Measurements from ENCODE around the gene ADGRV1.

ADGRV1 gene

GRCh38 chr5:90948969-90949368, 390.4 kb downstream of the ADGRV1 start:
- Histone ChIP-seq H3K9ac (ENCODE audit: low read depth, low read length, poor library complexity, severe bottlenecking) (no peak overlapping the region), H3K27me3 (ENCODE audit: insufficient read depth, low read length, poor library complexity, severe bottlenecking) (no peaks in the 10 kb centered on the region), H4K20me1 (ENCODE audit: insufficient read depth, low read length, poor library complexity, severe bottlenecking) (no peaks in the 10 kb centered on the region), H3K4me1 (ENCODE audit: insufficient read depth, low read length, poor library complexity, severe bottlenecking) (no peaks in the 10 kb centered on the region), H3F3A (ENCODE audit: low read depth) (no peaks in the 10 kb centered on the region), H2AFZ (ENCODE audit: low read length) (no peak overlapping the region), H3K4me2 (ENCODE audit: low read depth, low read length, poor library complexity, severe bottlenecking) (no peak overlapping the region), H3K9me3 (ENCODE audit: insufficient read depth, low read depth, low read length) (no peaks in the 10 kb centered on the region), H3K36me3 (ENCODE audit: insufficient read depth, low read length) (no peaks in the 10 kb centered on the region), H3K79me2 (ENCODE audit: insufficient read depth, low read length) (no peaks in the 10 kb centered on the region), H3K4me3 (ENCODE audit: low read length, poor library complexity, severe bottlenecking) (no peak overlapping the region), H3K9me2 (replicated peaks; ENCODE audit: low read depth, low read length) (no peaks in the 10 kb centered on the region)
- TF ChIP-seq EZH2phosphoT487 (IDR thresholded peaks at IDR 0.05; ENCODE audit: borderline replicate concordance), result no peak
- TF ChIP-seq CTCF (conservative IDR thresholded peaks at IDR 0.05; ENCODE audit: low read length), result no peak

DNA sequence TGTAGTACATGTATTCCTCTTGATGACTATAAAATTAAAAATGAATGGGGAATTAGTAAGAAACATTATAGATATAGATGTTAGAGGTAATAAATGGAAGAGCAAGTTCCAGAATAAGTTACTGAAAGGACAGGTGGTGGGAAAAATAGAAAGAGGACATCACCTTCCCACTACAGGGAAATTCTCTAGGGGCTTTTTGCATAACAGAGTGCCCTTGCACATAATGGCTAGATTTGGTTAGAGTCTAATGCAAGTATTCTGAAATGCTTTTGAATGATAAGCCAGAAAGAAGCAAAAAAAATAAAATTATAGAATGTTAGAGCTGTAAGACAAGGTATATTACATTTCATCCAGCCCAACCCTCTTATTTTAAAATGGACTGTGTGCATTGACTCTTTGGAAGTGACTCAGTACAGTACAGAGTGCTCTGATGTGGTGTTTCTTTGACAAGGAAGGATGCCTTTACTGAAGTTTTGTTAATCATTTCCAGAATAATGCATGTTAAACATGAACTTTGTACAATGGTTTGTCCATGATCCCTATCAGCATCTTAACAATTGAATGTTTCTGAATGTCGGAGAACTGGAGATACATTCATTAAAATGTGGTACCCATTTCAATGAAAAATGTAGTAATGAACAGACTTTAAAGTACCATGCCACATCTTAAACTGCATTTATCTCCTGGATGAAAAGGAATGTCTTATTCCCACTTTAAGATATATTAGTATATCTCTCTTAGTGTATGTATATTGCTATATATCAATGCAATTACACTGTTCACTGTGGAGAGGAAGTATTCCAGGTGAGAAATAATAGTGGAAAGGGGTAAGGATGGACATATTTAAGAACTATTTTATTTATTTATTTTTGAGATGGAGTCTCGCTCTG, 391.1 kb downstream of the ADGRV1 start:
- Histone ChIP-seq H3K4me3 (ENCODE audit: low read length, poor library complexity, severe bottlenecking) (no peak overlapping the region), H3K27me3 (ENCODE audit: insufficient read depth, low read length, poor library complexity, severe bottlenecking) (no peaks in the 10 kb centered on the region), H3K79me2 (ENCODE audit: insufficient read depth, low read length) (no peaks in the 10 kb centered on the region), H3K9me3 (ENCODE audit: insufficient read depth, low read depth, low read length) (no peaks in the 10 kb centered on the region), H4K20me1 (ENCODE audit: insufficient read depth, low read length, poor library complexity, severe bottlenecking) (no peaks in the 10 kb centered on the region), H3K4me1 (ENCODE audit: insufficient read depth, low read length, poor library complexity, severe bottlenecking) (no peaks in the 10 kb centered on the region), H3F3A (ENCODE audit: low read depth) (no peaks in the 10 kb centered on the region), H3K36me3 (ENCODE audit: insufficient read depth, low read length) (no peaks in the 10 kb centered on the region), H3K4me2 (ENCODE audit: low read depth, low read length, poor library complexity, severe bottlenecking) (no peak overlapping the region), H2AFZ (ENCODE audit: low read length) (no peak overlapping the region), H3K9me2 (replicated peaks; ENCODE audit: low read depth, low read length) (no peaks in the 10 kb centered on the region), H3K9ac (ENCODE audit: low read depth, low read length, poor library complexity, severe bottlenecking) (no peak overlapping the region)
- TF ChIP-seq CTCF (conservative IDR thresholded peaks at IDR 0.05; ENCODE audit: low read length) (no peak), EZH2phosphoT487 (IDR thresholded peaks at IDR 0.05; ENCODE audit: borderline replicate concordance) (no peak)

GRCh38 chr5:90955001-90955635, 396.5 kb downstream of the ADGRV1 start:
- no peaks in the 10 kb centered on the region for H3K4me1 ChIP-seq (ENCODE audit: insufficient read depth, low read length, poor library complexity, severe bottlenecking)
- H3K79me2 ChIP-seq (ENCODE audit: insufficient read depth, low read length), result no peaks in the 10 kb centered on the region
- H3K9me2 ChIP-seq (replicated peaks; ENCODE audit: low read depth, low read length), result no peaks in the 10 kb centered on the region
- H3K4me3 ChIP-seq (ENCODE audit: low read length, poor library complexity, severe bottlenecking), result no peak overlapping the region
- no peaks in the 10 kb centered on the region for H3K9me3 ChIP-seq (ENCODE audit: insufficient read depth, low read depth, low read length)
- no peak overlapping the region for H3K4me2 ChIP-seq (ENCODE audit: low read depth, low read length, poor library complexity, severe bottlenecking)
- no peaks in the 10 kb centered on the region for H4K20me1 ChIP-seq (ENCODE audit: insufficient read depth, low read length, poor library complexity, severe bottlenecking)
- no peaks in the 10 kb centered on the region for H3K36me3 ChIP-seq (ENCODE audit: insufficient read depth, low read length)
- no peak overlapping the region for H3K9ac ChIP-seq (ENCODE audit: low read depth, low read length, poor library complexity, severe bottlenecking)
- TF ChIP-seq EZH2phosphoT487 (IDR thresholded peaks at IDR 0.05; ENCODE audit: borderline replicate concordance) (no peak), CTCF (conservative IDR thresholded peaks at IDR 0.05; ENCODE audit: low read length) (no peak)
- no peaks in the 10 kb centered on the region for H3K27me3 ChIP-seq (ENCODE audit: insufficient read depth, low read length, poor library complexity, severe bottlenecking)
- H3F3A ChIP-seq (ENCODE audit: low read depth), result no peaks in the 10 kb centered on the region
- no peak overlapping the region for H2AFZ ChIP-seq (ENCODE audit: low read length)

Data from Loucy (cell line).